Esophagus squamous epithelium (tissue), 4 donors: ENCODE measurements around the gene TEAD4.

ENCODE experiments used
- CTCF ChIP-seq, 6 experiments: fragments of 450-650 bp in 4 of 6; fragments of 200-600 bp in 2 of 6; sonication (generic) in 2 of 6; IDR thresholded peaks; one replicate each; pipeline ENCODE4 v1.5.1; 2016 to 2019; ENCODE audit warnings: antibody characterized with exemption in 6 of 6, mild to moderate bottlenecking in 4 of 6, moderate library complexity in 4 of 6
- POLR2A ChIP-seq, 4 donors: fragments of 450-650 bp; IDR thresholded peaks; one replicate each; pipeline ENCODE4 v1.6.1; 2017; ENCODE audit warnings: antibody characterized with exemption in 4 of 4, mild to moderate bottlenecking in 4 of 4, moderate library complexity in 3 of 4

DNA sequence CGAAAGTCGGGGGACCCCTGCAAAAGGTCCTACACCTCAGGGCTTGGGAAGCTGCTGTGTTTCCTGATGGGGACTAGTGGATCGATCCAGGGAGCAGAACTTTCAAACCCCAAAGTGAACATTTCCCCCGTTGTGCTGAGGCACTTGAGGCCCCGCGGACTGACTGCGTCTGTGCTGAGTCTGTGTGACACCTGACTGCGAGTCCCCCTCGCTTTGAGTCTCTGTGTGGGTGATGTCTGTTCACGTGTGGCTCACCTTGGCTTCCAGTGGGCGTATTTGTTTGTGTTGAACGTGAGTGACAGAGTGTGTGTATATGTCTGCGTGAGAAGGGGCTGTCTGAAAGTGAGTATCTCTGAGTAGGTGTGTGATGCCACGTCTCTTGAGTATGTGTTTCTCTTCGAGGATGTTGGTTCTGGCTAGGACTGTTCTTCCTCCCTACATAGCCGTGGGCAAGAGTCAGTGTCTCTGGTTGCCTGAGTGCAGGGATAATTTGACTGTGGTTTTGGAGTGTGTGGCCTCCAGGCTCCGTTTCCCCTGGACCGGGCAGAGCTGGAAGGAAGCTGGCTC lies 1.3 kb downstream of the TEAD4 start:
- TF ChIP-seq POLR2A (IDR thresholded peaks at IDR 0.05) (no peak), CTCF (IDR thresholded peaks at IDR 0.05) (no peak)
